OCI-LY7 (cell line): ENCODE results near the gene TUFM.

Source experiments
- EZH2phosphoT487 ChIP-seq: fragments of 200-600 bp; sonication (generic); IDR thresholded peaks from 2 replicates; pipeline ENCODE4 v1.6.1; 2018; ENCODE audit warnings: low read depth, borderline replicate concordance, mild to moderate bottlenecking, mixed run types, antibody characterized with exemption, low read length, moderate library complexity, mixed read lengths
- TF ChIP-seq, protein P1 (sequence below): fragments of 200-600 bp; sonication (generic); conservative IDR thresholded peaks from 2 replicates; pipeline ENCODE4 v1.5.1; 2014; ENCODE audit warnings: mild to moderate bottlenecking, antibody characterized with exemption, low read length, moderate library complexity, mixed read lengths

DNA sequence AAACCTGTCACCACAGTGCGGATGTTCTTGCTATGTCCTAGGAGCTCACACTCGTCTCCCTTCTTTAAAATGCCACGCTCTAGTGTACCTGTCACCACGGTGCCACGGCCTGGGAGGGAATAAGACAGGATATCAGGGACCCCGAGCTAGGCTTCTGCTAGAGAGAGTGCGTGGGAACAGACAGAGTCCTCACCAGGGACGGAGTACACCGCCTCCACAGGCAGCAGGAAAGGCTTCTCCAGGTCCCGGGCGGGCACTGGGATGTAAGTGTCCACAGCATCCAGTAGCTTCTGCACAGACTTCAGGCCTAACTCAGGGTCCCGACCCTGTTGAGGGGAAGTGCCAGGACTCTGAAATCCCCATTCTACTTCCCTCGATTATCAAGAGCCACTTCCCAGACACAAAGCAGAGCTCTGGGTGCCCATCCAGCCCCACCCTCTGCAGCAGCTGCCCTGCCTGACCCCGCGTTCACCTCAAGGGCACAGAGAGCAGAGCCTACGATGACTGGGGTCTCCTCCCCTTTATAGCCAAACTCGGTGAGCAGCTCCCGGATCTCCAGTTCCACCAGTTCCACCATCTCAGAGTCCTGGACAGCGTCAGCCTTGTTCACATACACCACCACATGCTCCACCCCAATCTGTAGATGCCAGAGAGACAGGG is 1.8 kb downstream of the TUFM start:
- TF ChIP-seq, protein P1, sequence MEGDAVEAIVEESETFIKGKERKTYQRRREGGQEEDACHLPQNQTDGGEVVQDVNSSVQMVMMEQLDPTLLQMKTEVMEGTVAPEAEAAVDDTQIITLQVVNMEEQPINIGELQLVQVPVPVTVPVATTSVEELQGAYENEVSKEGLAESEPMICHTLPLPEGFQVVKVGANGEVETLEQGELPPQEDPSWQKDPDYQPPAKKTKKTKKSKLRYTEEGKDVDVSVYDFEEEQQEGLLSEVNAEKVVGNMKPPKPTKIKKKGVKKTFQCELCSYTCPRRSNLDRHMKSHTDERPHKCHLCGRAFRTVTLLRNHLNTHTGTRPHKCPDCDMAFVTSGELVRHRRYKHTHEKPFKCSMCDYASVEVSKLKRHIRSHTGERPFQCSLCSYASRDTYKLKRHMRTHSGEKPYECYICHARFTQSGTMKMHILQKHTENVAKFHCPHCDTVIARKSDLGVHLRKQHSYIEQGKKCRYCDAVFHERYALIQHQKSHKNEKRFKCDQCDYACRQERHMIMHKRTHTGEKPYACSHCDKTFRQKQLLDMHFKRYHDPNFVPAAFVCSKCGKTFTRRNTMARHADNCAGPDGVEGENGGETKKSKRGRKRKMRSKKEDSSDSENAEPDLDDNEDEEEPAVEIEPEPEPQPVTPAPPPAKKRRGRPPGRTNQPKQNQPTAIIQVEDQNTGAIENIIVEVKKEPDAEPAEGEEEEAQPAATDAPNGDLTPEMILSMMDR = no peak
- TF ChIP-seq EZH2phosphoT487 = no peak
